GM19463 (cell line): ENCODE results near the gene DAG1.
A peak's percentile ranks its signal among the peaks of the same experiment; 100 is the strongest.
"Not testable (repeated sequence)": the region's sequence is repeated elsewhere in the genome, so short reads cannot be mapped to it uniquely, and the experiment has no call there.

ENCODE experiments used
- ATAC-seq: cut with Tn5 transposase; IDR thresholded peaks from one replicate; pipeline ENCODE4 v1.9.1; 2021; ENCODE audit warnings: mild to moderate bottlenecking, moderate library complexity; ENCODE audit not compliant: unreplicated experiment

Gene DAG1

GRCh38 chr3:49469037-49469935 is 781 bp upstream of the DAG1 start:
- ATAC-seq: no peak

- ATAC-seq: peak; percentile 21
These were observed 800 bp downstream of the DAG1 start for GRCh38 chr3:49470714-49471420.

- ATAC-seq: no peak
These were observed 1.9 kb downstream of the DAG1 start for GRCh38 chr3:49471856-49472495.

- peak; percentile 56 for ATAC-seq
These were observed 6.5 kb downstream of the DAG1 start for GRCh38 chr3:49476563-49476962.

GRCh38 chr3:49482766-49483165 is 12.7 kb downstream of the DAG1 start:
- no peak for ATAC-seq

GRCh38 chr3:49484471-49484870 is 14.4 kb downstream of the DAG1 start:
- no peak for ATAC-seq

GRCh38 chr3:49489247-49489646 is 19.2 kb downstream of the DAG1 start:
- ATAC-seq: no peak

GRCh38 chr3:49492969-49493368 is 22.9 kb downstream of the DAG1 start:
- ATAC-seq: no peak

GRCh38 chr3:49493901-49494300 is 23.8 kb downstream of the DAG1 start:
- no peak for ATAC-seq

GRCh38 chr3:49495023-49495422 is 25.0 kb downstream of the DAG1 start:
- ATAC-seq: no peak

- ATAC-seq: not testable (repeated sequence)
These were observed 26.8 kb downstream of the DAG1 start for GRCh38 chr3:49496845-49497244.

- no peak for ATAC-seq
These were observed 27.5 kb downstream of the DAG1 start for GRCh38 chr3:49497606-49498005.

GRCh38 chr3:49498239-49498638 is 28.2 kb downstream of the DAG1 start:
- ATAC-seq: no peak

- ATAC-seq: no peak
These were observed 28.6 kb downstream of the DAG1 start for GRCh38 chr3:49498648-49499047.

- no peak for ATAC-seq
These were observed 30.2 kb downstream of the DAG1 start for GRCh38 chr3:49500205-49500731.

- no peak for ATAC-seq
These were observed 30.9 kb downstream of the DAG1 start for GRCh38 chr3:49500732-49501609.

- ATAC-seq: no peak
These were observed 31.8 kb downstream of the DAG1 start for GRCh38 chr3:49501842-49502241.

GRCh38 chr3:49506906-49507305 is 36.8 kb downstream of the DAG1 start:
- ATAC-seq: no peak

- no peak for ATAC-seq
These were observed 39.0 kb downstream of the DAG1 start for GRCh38 chr3:49509028-49509561.

- no peak for ATAC-seq
These were observed 41.6 kb downstream of the DAG1 start for GRCh38 chr3:49511639-49512038.
